ENCODE measurements around the gene TMEM17.

GRCh38 chr2:62459672-62460071 lies 46.3 kb downstream of the TMEM17 start:
- TF ChIP-seq CTCF (conservative IDR thresholded peaks at IDR 0.05; ENCODE audit: low read depth in 2 of 2), result no peak
- no peak for TF ChIP-seq CREB1 (CRISPR knock-in tag; IDR thresholded peaks at IDR 0.05; ENCODE audit: low read depth)
- TF ChIP-seq POLR2AphosphoS5 (IDR thresholded peaks at IDR 0.05; ENCODE audit: low read depth), result no peak
- no peak for TF ChIP-seq EZH2 (IDR thresholded peaks at IDR 0.05; ENCODE audit: low read depth, unreplicated experiment)
- TF ChIP-seq ZNF462 (CRISPR knock-in tag; IDR thresholded peaks at IDR 0.05), result no peak
- TF ChIP-seq NANOG (IDR thresholded peaks at IDR 0.05; ENCODE audit: borderline replicate concordance), result no peak
- TF ChIP-seq EZH2phosphoT487 (IDR thresholded peaks at IDR 0.05; ENCODE audit: unreplicated experiment), result no peak
